Body of pancreas (tissue), 4 donors: ENCODE results near the gene ZFAND3. TPM values are rescaled to one million over a fixed set of nuclear protein-coding genes. Genes with fewer than 3 reads are reported as not detected.

Experiments used
- ATAC-seq: fragments of 150-250 bp; one replicate; pipeline ENCODE4 v1.9.1; 2016
- DNase-seq, 4 donors: peaks; one replicate each; pipeline ENCODE4 v3.0.0-alpha.2; 2019
- H3K27ac ChIP-seq, 4 donors: fragments of 200-600 bp; sonication (generic); 1 replicate in 3 of 4; 2 replicates in 1 of 4; pipeline versions ENCODE4 v1.5.1 to v1.6.1; 2016 to 2019; ENCODE audit warnings: mild to moderate bottlenecking in 1 of 4, mixed read lengths in 1 of 4, moderate library complexity in 1 of 4
- H3K27me3 ChIP-seq, 2 donors: fragments of 200-600 bp; sonication (generic); one replicate each; pipeline ENCODE4 v1.6.0; 2016; ENCODE audit warnings: mild to moderate bottlenecking in 1 of 2
- H3K36me3 ChIP-seq, 2 donors: fragments of 200-600 bp; sonication (generic); replicated peaks in 1 of 2; 2 replicates each; pipeline ENCODE4 v1.5.1; 2016; ENCODE audit warnings: low read depth in 2 of 2; ENCODE audit not compliant: insufficient read depth in 1 of 2
- H3K4me1 ChIP-seq: fragments of 200-600 bp; sonication (generic); one replicate; pipeline ENCODE4 v1.6.0; 2016
- H3K4me3 ChIP-seq, 2 donors: fragments of 200-600 bp; sonication (generic); 1 replicate in 1 of 2; 2 replicates in 1 of 2; pipeline ENCODE4 v1.5.1; 2016 to 2019
- H3K9me3 ChIP-seq, 3 donors: fragments of 200-600 bp; sonication (generic); 1 replicate in 2 of 3; 2 replicates in 1 of 3; pipeline ENCODE4 v1.5.1; 2016
- CTCF ChIP-seq, 7 experiments: fragments of 450-650 bp in 4 of 7; fragments of 200-600 bp in 3 of 7; sonication (generic) in 3 of 7; IDR thresholded peaks; one replicate each; pipeline ENCODE4 v1.5.1; 2016 to 2019; ENCODE audit warnings: antibody characterized with exemption in 7 of 7
- POLR2A ChIP-seq, 3 donors: fragments of 450-650 bp; IDR thresholded peaks; one replicate each; pipeline ENCODE4 v1.6.1; 2016; ENCODE audit warnings: antibody characterized with exemption in 3 of 3, mild to moderate bottlenecking in 2 of 3
- WGBS, 2 donors: methylation state at CpG; one replicate each; pipeline ENCODE4 v1.1.5; 2017; 5-methylcytosine and 5-hydroxymethylcytosine counted together
- intact Hi-C: fragments of 100-400 bp; cut with DNase I; formaldehyde crosslinking; loops from one replicate; pipeline ENCODE4 v1.15.1; 2023
- total RNA-seq, 2 donors: library from RNA; depleted of rRNA; stranded (reverse); fragments of >200 nt; gene quantifications; one replicate each; pipeline ENCODE4 v1.1.0, GENCODE V29; 2016

The ZFAND3 gene
- total RNA-seq, 2 donors from 2014 or later, result 20.8 to 27.0 TPM

- DNase-seq (no peak), ATAC-seq (no peak)
- Histone ChIP-seq H3K27me3 (no peaks in the 10 kb centered on the region), H3K27ac (no peak overlapping the region), H3K4me3 (no peak overlapping the region), H3K4me1 (peaks cover 16% of the 10 kb centered on the region), H3K9me3 (no peaks in the 10 kb centered on the region), H3K36me3 (no peaks in the 10 kb centered on the region)
- intact Hi-C loops, result no loop called here
- 91 to 100% methylated on average over 3 of the region's 3 CpGs for WGBS, 2 donors
- TF ChIP-seq CTCF (IDR thresholded peaks at IDR 0.05), result no peak
- TF ChIP-seq POLR2A (IDR thresholded peaks at IDR 0.05), result no peak
Observed at GRCh38 chr6:38105066-38105465, 285.5 kb downstream of the ZFAND3 start.

- Histone ChIP-seq H3K9me3 (no peaks in the 10 kb centered on the region), H3K36me3 (no peaks in the 10 kb centered on the region), H3K27ac (no peak overlapping the region), H3K4me1 (peaks cover 27% of the 10 kb centered on the region), H3K27me3 (no peaks in the 10 kb centered on the region), H3K4me3 (no peak overlapping the region)
- 88 to 90% methylated on average over 1 of the region's 1 CpG for WGBS, 2 donors
- intact Hi-C loops, result no loop called here
- TF ChIP-seq CTCF (IDR thresholded peaks at IDR 0.05) (no peak), POLR2A (IDR thresholded peaks at IDR 0.05) (no peak)
- DNase-seq, result no peak
- no peak for ATAC-seq
Observed at GRCh38 chr6:38107073-38107472, 287.5 kb downstream of the ZFAND3 start.

GRCh38 chr6:38110481-38110971 lies 291.0 kb downstream of the ZFAND3 start:
- intact Hi-C loops, result no loop called here

GRCh38 chr6:38112181-38112580 lies 292.7 kb downstream of the ZFAND3 start:
- peaks cover 20% of the 10 kb centered on the region for H3K4me1 ChIP-seq
- intact Hi-C loops, result no loop called here
- H3K27me3 ChIP-seq, result no peaks in the 10 kb centered on the region
- H3K9me3 ChIP-seq, result no peaks in the 10 kb centered on the region
- 85 to 87% methylated on average over 5 of the region's 5 CpGs for WGBS, 2 donors
- no peak overlapping the region for H3K27ac ChIP-seq
- H3K36me3 ChIP-seq, result no peaks in the 10 kb centered on the region
- ATAC-seq, result no peak
- no peak overlapping the region for H3K4me3 ChIP-seq
- TF ChIP-seq CTCF (IDR thresholded peaks at IDR 0.05) (no peak), POLR2A (IDR thresholded peaks at IDR 0.05) (no peak)
- no peak for DNase-seq

More at GRCh38 chr6:38110481-38110971, 291.0 kb downstream of the ZFAND3 start:
- ATAC-seq (no peak), DNase-seq (peak in 1 of 4 donors; percentile 10)
- Histone ChIP-seq H3K36me3 (no peaks in the 10 kb centered on the region), H3K27ac (no peak overlapping the region), H3K4me1 (peaks cover 27% of the 10 kb centered on the region), H3K9me3 (no peaks in the 10 kb centered on the region), H3K27me3 (no peaks in the 10 kb centered on the region), H3K4me3 (no peak overlapping the region)
- WGBS, 2 donors, result 53 to 54% methylated on average over 8 of the region's 8 CpGs
- TF ChIP-seq POLR2A (IDR thresholded peaks at IDR 0.05), result no peak
- TF ChIP-seq CTCF (IDR thresholded peaks at IDR 0.05), result no peak

GRCh38 chr6:38113825-38114576 lies 294.5 kb downstream of the ZFAND3 start:
- Histone ChIP-seq H3K4me3 (no peak overlapping the region), H3K36me3 (no peaks in the 10 kb centered on the region), H3K27ac (no peak overlapping the region), H3K4me1 (peaks cover 15% of the 10 kb centered on the region), H3K27me3 (no peaks in the 10 kb centered on the region), H3K9me3 (no peaks in the 10 kb centered on the region)
- ATAC-seq (no peak), DNase-seq (no peak)
- no peak for TF ChIP-seq CTCF (IDR thresholded peaks at IDR 0.05)
- no peak for TF ChIP-seq POLR2A (IDR thresholded peaks at IDR 0.05)
- intact Hi-C loops, result no loop called here
- 93 to 96% methylated on average over 4 of the region's 4 CpGs for WGBS, 2 donors
